ENCODE measurements around the gene IGF1R. TPM values are rescaled to one million over a fixed set of nuclear protein-coding genes. Genes with fewer than 3 reads are reported as not detected.

Gene IGF1R
- total and polyA plus RNA-seq, 2 experiments from 2014 or later, result 9.5 to 92.4 TPM

GRCh38 chr15:98894312-98894711 lies 246.0 kb downstream of the IGF1R start:
- Histone ChIP-seq H3K27ac (no peak overlapping the region), H3K4me1 (ENCODE audit: low read depth) (no peaks in the 10 kb centered on the region), H3K36me3 (peaks cover 9% of the 10 kb centered on the region), H3K27me3 (no peaks in the 10 kb centered on the region), H3K4me3 (no peak overlapping the region), H3K9me3 (ENCODE audit: low read depth) (no peaks in the 10 kb centered on the region)
- TF ChIP-seq, protein P1, sequence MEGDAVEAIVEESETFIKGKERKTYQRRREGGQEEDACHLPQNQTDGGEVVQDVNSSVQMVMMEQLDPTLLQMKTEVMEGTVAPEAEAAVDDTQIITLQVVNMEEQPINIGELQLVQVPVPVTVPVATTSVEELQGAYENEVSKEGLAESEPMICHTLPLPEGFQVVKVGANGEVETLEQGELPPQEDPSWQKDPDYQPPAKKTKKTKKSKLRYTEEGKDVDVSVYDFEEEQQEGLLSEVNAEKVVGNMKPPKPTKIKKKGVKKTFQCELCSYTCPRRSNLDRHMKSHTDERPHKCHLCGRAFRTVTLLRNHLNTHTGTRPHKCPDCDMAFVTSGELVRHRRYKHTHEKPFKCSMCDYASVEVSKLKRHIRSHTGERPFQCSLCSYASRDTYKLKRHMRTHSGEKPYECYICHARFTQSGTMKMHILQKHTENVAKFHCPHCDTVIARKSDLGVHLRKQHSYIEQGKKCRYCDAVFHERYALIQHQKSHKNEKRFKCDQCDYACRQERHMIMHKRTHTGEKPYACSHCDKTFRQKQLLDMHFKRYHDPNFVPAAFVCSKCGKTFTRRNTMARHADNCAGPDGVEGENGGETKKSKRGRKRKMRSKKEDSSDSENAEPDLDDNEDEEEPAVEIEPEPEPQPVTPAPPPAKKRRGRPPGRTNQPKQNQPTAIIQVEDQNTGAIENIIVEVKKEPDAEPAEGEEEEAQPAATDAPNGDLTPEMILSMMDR (IDR thresholded peaks at IDR 0.05; ENCODE audit: low read depth, low read length), result no peak
- no peak for DNase-seq (ENCODE audit: low read depth in 1 of 2, low spot score in 1 of 2)

GRCh38 chr15:98896002-98896721 lies 247.8 kb downstream of the IGF1R start:
- Histone ChIP-seq H3K4me3 (no peak overlapping the region), H3K27ac (no peak overlapping the region), H3K4me1 (ENCODE audit: low read depth) (peaks cover 9% of the 10 kb centered on the region), H3K27me3 (no peaks in the 10 kb centered on the region), H3K36me3 (peaks cover 9% of the 10 kb centered on the region), H3K9me3 (ENCODE audit: low read depth) (no peaks in the 10 kb centered on the region)
- DNase-seq (ENCODE audit: low read depth in 1 of 2, low spot score in 1 of 2), result peak in 1 of 2 donors; percentile 71
- TF ChIP-seq, protein P1 (IDR thresholded peaks at IDR 0.05; ENCODE audit: low read depth, low read length), result no peak

DNA sequence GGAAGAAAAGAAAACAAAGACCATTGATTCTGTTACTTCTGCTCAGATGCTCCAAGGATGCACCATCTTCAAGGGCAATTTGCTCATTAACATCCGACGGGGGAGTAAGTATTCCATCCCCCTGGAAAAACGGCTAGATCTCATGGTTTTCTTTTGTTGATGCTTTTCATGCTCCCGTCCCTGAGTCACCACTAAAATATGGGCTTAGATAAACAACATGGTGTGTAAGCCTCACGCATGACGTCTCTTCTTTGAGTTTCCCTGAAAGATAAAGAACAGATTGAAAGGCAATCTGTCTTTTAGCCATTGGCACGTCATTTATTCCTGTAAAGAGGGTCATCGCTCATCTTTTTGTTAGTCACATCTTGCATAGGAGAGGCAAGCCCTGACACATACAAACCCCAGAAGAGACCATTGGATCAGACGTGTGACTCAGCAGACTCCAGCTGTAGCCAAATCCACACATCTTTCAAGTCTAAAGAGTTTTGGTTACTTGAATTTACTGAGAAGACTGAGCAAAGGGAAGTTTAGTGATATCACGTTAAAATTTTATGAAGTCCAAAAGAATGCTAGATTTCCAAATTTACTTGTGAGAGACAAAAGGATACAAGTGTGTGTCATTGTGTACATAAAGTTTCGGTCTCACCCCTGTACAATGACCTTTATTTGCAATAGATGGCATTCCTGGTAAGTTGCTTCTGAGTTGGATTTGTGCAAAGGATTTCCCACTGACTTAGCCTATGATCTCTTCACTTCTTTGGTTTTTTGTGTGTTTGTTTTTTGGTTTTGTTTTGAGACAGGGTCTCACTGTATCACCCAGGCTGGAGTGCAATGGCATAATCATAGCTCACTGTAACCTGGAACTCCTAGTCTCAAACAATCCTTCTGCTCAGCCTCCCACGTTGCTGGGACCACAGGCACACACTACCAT lies 248.7 kb downstream of the IGF1R start:
- Histone ChIP-seq H3K4me1 (ENCODE audit: low read depth) (peaks cover 9% of the 10 kb centered on the region), H3K27me3 (no peaks in the 10 kb centered on the region), H3K4me3 (no peak overlapping the region), H3K9me3 (ENCODE audit: low read depth) (no peaks in the 10 kb centered on the region), H3K27ac (no peak overlapping the region), H3K36me3 (peaks cover 9% of the 10 kb centered on the region)
- TF ChIP-seq, protein P1 (IDR thresholded peaks at IDR 0.05; ENCODE audit: low read depth, low read length), result no peak
- DNase-seq (ENCODE audit: low read depth in 1 of 2, low spot score in 1 of 2), result peak in 1 of 2 donors; percentile 97

GRCh38 chr15:98898122-98898521 lies 249.8 kb downstream of the IGF1R start:
- Histone ChIP-seq H3K9me3 (ENCODE audit: low read depth) (no peaks in the 10 kb centered on the region), H3K27me3 (no peaks in the 10 kb centered on the region), H3K27ac (no peak overlapping the region), H3K4me3 (no peak overlapping the region), H3K36me3 (peaks cover 9% of the 10 kb centered on the region), H3K4me1 (ENCODE audit: low read depth) (peaks cover 9% of the 10 kb centered on the region)
- no peak for DNase-seq (ENCODE audit: low read depth in 1 of 2, low spot score in 1 of 2)
- TF ChIP-seq, protein P1 (IDR thresholded peaks at IDR 0.05; ENCODE audit: low read depth, low read length), result no peak

DNA sequence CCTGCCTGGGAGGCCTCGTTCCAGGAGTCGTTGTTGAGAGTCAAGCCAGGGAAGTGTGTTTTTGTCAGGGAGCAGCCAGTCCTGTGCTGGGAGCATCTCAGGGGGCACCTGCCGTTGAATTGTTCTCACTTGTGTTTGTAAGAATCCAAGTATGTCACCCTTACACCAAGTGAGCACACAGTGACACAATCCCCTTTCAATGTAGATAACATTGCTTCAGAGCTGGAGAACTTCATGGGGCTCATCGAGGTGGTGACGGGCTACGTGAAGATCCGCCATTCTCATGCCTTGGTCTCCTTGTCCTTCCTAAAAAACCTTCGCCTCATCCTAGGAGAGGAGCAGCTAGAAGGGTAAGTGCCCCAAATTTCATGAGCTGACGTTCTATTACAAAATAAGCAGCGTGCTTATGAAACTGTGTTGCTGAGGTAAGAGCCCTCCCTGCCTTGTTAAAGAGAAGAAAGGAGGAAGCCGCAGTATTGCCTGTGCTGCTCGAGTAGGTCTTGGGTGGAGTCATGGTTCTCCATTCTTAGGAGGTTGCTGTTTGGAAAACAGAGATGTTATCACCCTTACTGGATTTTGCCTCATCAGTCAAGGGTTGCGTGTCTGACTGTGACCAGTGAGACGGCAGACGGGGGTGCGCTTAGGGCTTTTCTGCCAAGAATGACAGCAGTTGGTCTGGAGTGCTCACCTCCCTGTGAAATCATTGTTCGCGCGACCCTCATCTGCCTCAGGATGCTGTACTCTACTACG lies 251.1 kb downstream of the IGF1R start:
- H3K4me3 ChIP-seq, result no peak overlapping the region

More for the DNA sequence above, 251.1 kb downstream of the IGF1R start:
- TF ChIP-seq, protein P1 (IDR thresholded peaks at IDR 0.05; ENCODE audit: low read depth, low read length), result no peak
- no peaks in the 10 kb centered on the region for H3K27me3 ChIP-seq
- H3K9me3 ChIP-seq (ENCODE audit: low read depth), result no peaks in the 10 kb centered on the region
- H3K4me1 ChIP-seq (ENCODE audit: low read depth), result peaks cover 9% of the 10 kb centered on the region
- peaks cover 9% of the 10 kb centered on the region for H3K36me3 ChIP-seq
- DNase-seq (ENCODE audit: low read depth in 1 of 2, low spot score in 1 of 2), result peak in 1 of 2 donors; percentile 49
- peak overlapping the region; percentile 78 for H3K27ac ChIP-seq
